Endometrial microvascular endothelial cells (primary cell): Measurements from ENCODE around the gene TMC8. TPM values are rescaled to one million over a fixed set of nuclear protein-coding genes. Genes with fewer than 3 reads are reported as not detected.
"Not testable (repeated sequence)": the region's sequence is repeated elsewhere in the genome, so short reads cannot be mapped to it uniquely, and the experiment has no call there.

Experiments
- in situ Hi-C: cut with HindIII; loops from 2 replicates; pipeline ENCODE4 v1.10.0; 2017; ENCODE audit warnings: low sequenced_read_pairs, low pct_unique_long_range_greater_than_20kb; ENCODE audit errors: inconsistent ontology term
- total RNA-seq: library from RNA; depleted of rRNA; stranded (reverse); fragments of >200 nt; gene quantifications from one replicate; pipeline ENCODE4 v1.2.3, GENCODE V29; 2015; ENCODE audit errors: inconsistent ontology term

Gene TMC8
- total RNA-seq, 1 donor from 2014 or later = not detected

- in situ Hi-C loops = no loop called here
Measured at GRCh38 chr17:78108726-78109488, 21.7 kb upstream of the TMC8 start.

GRCh38 chr17:78109489-78109761 is 21.1 kb upstream of the TMC8 start:
- in situ Hi-C loops = no loop called here

GRCh38 chr17:78110363-78111015 is 20.1 kb upstream of the TMC8 start:
- in situ Hi-C loops = no loop called here

GRCh38 chr17:78111016-78111726 is 19.4 kb upstream of the TMC8 start:
- in situ Hi-C loops = no loop called here

DNA sequence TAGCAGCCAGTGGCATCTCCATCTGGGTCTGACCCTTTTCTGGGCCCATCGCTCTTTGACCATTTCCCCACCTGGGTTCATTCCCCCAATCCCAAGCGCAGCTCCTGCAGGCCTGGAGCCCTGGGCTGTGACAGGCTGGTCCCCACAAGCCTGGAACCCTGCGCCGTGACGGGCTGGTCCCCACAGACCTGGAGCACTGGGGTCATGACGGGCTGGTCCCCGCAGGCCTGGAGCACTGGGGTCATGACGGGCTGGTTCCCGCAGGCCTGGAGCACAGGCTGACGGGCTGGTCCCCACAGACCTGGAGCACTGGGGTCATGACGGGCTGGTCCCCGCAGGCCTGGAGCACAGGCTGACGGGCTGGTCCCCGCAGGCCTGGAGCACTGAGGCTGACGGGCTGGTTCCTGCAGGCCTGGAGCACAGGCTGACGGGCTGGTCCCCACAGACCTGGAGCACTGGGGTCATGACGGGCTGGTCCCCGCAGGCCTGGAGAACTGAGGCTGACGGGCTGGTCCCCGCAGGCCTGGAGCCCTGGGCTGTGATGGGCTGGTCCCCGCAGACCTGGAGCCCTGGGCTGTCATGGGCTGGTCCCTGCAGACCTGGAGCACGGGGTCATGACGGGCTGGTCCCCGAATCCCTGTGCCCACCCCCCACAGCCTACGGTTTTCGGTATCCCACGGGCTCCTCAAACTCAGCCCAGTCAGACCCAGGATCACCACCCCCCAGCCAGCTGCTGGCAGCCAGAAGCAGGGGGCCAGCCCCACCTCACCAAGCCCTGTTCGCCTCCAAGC is 18.6 kb upstream of the TMC8 start:
- in situ Hi-C loops = no loop called here

- in situ Hi-C loops = no loop called here
Measured at GRCh38 chr17:78112518-78113471, 17.8 kb upstream of the TMC8 start.

GRCh38 chr17:78113804-78114785 is 16.5 kb upstream of the TMC8 start:
- in situ Hi-C loops = no loop called here

- in situ Hi-C loops = no loop called here
Measured at GRCh38 chr17:78114831-78115723, 15.5 kb upstream of the TMC8 start.

GRCh38 chr17:78115803-78116202 is 14.8 kb upstream of the TMC8 start:
- in situ Hi-C loops = not testable (repeated sequence)

DNA sequence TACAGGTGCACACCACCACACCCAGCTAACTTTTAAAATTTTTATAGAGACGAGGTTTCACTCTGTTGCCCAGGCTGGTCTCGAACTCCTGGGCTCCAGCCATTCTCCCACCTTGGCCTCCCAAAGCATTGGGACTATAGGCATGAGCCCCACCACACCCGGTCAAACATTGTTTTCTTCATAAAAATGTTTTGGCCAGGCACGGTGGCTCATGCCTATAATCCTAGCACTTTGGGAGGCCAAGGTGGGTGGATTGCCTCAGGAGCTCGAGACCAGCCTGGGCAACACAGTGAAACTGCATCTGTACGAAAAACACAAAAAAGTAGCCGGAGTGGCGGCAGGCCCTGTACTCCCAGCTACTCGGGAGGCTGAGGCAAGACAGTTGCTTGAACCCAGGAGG is 14.2 kb upstream of the TMC8 start:
- in situ Hi-C loops = no loop called here

GRCh38 chr17:78117027-78117981 is 13.3 kb upstream of the TMC8 start:
- in situ Hi-C loops = no loop called here

GRCh38 chr17:78118801-78119241 is 11.8 kb upstream of the TMC8 start:
- in situ Hi-C loops = no loop called here

DNA sequence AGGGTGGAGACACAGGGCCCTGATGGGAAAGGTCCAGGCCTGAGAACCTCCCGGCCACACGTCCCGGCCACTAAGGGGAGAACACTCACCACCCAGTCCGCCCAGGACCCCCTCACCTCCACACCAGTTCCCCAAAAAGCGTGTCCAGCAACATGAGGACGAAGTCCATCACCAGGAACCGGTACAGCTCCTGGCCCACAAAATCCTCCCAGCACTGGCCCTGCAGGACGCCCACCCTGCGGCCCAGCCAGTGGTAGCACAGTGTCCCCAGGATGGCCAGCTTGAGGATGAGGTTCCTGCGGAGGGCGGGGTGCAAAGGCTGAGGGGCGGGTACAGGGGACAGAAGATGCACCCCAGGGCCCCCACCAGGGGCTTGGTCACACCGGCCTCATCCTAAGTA is 10.0 kb upstream of the TMC8 start:
- in situ Hi-C loops = no loop called here

DNA sequence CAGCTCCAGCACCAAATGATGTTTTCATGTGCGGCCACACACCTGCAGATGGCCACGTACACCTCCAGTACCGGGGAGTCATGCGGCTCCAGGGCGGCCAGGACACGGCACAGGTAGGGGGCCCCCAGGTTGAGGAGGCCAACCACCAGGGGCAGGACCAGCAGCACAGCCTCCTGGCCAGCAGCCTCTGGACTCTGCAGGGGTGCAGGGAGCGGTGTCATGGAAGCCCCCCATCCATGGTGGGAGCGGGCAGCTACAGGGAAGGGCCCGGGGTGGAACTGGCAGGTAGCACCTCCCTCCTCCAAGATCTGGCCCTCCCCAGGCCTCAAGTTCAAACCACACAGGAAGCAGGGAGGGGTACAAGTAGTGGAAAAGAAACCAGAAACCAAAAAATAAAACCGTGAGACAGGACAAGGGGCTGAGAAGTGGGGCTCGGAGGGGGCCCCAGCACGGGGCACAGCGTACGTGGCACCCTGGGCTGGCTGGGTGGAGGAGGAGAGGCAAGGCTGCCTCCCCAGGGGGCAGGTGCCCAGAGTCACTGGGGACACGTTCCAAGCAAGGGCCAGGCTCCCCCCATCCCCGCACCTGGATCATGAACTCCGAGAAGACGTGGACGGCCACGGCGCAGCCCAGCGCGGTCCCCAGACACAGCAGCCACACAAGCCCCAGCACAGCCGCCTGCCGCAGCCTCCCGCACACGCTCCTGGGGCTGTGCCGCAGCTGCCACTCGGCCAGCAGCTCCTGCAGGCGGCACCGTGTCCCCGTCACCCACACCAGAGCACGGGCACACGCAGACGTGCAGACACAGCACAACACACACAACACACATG is 9.4 kb upstream of the TMC8 start:
- in situ Hi-C loops = no loop called here
